Smooth muscle cell (in vitro differentiated cells): ENCODE measurements around the gene SERINC1. TPM values are rescaled to one million over a fixed set of nuclear protein-coding genes. Genes with fewer than 3 reads are reported as not detected.

ENCODE experiments used
- DNase-seq: peaks from one replicate; lab custom pipeline; 2025; ENCODE audit not compliant: unreplicated experiment; lab: John Stamatoyannopoulos, UW
- H2AFZ ChIP-seq: fragments of 200-600 bp; sonication (generic); 2 replicates; pipeline ENCODE4 v1.6.0; 2016; ENCODE audit warnings: antibody characterized with exemption, low read depth, mild to moderate bottlenecking
- H3F3A ChIP-seq: fragments of 200-600 bp; sonication (generic); 2 replicates; pipeline ENCODE4 v1.6.0; 2017; ENCODE audit warnings: antibody characterized with exemption, low read depth
- H3K27ac ChIP-seq: fragments of 200-600 bp; sonication (generic); 2 replicates; pipeline ENCODE4 v1.5.1; 2016; ENCODE audit warnings: low read depth, mild to moderate bottlenecking
- H3K27me3 ChIP-seq: fragments of 200-600 bp; sonication (generic); 2 replicates; pipeline ENCODE4 v1.6.1; 2016; ENCODE audit warnings: low read depth, mild to moderate bottlenecking
- H3K36me3 ChIP-seq: fragments of 200-600 bp; sonication (generic); 2 replicates; pipeline ENCODE4 v1.5.1; 2016; ENCODE audit warnings: low read depth
- H3K4me1 ChIP-seq: fragments of 200-600 bp; sonication (generic); 2 replicates; pipeline ENCODE4 v1.5.1; 2016; ENCODE audit warnings: low read depth
- H3K4me2 ChIP-seq: fragments of 200-600 bp; sonication (generic); 2 replicates; pipeline ENCODE4 v1.6.0; 2016; ENCODE audit warnings: mild to moderate bottlenecking
- H3K4me3 ChIP-seq: fragments of 200-600 bp; sonication (generic); 2 replicates; pipeline ENCODE4 v1.5.1; 2016; ENCODE audit warnings: mild to moderate bottlenecking
- H3K79me2 ChIP-seq: fragments of 200-600 bp; sonication (generic); 2 replicates; pipeline ENCODE4 v1.6.0; 2016; ENCODE audit warnings: low read depth, mild to moderate bottlenecking
- H3K9ac ChIP-seq: fragments of 200-600 bp; sonication (generic); 2 replicates; pipeline ENCODE4 v1.6.0; 2016; ENCODE audit warnings: low read depth
- H3K9me3 ChIP-seq: fragments of 200-600 bp; sonication (generic); replicated peaks from 2 replicates; pipeline ENCODE4 v1.5.1; 2016; ENCODE audit warnings: low read depth
- H4K20me1 ChIP-seq: fragments of 200-600 bp; sonication (generic); 2 replicates; pipeline ENCODE4 v1.6.0; 2016; ENCODE audit warnings: low read depth
- WGBS: methylation state at CpG from one replicate; pipeline ENCODE4 v1.1.7; 2016; ENCODE audit warnings: low lambda C conversion rate; 5-methylcytosine and 5-hydroxymethylcytosine counted together
- polyA plus RNA-seq: library from polyadenylated mRNA; unstranded; fragments of >200 nt; fragmentation: Nextera tagmentation; extraction: Ambion mirVana; gene quantifications from 2 replicates; pipeline ENCODE4 v1.2.1, GENCODE V29; 2016
- total RNA-seq: library from RNA; depleted of rRNA; stranded (reverse); fragments of >200 nt; gene quantifications from 2 replicates; pipeline ENCODE4 v1.2.3, GENCODE V29; 2014
- TF ChIP-seq, protein P1 (sequence below): fragments of 200-600 bp; sonication (generic); IDR thresholded peaks from 2 replicates; pipeline ENCODE4 v1.5.1; 2017; ENCODE audit warnings: borderline replicate concordance, mild to moderate bottlenecking, antibody characterized with exemption; ENCODE audit not compliant: insufficient read depth, poor library complexity, severe bottlenecking

Gene SERINC1
- total and polyA plus RNA-seq, 2 experiments from 2014 or later: 144 to 233 TPM

DNA sequence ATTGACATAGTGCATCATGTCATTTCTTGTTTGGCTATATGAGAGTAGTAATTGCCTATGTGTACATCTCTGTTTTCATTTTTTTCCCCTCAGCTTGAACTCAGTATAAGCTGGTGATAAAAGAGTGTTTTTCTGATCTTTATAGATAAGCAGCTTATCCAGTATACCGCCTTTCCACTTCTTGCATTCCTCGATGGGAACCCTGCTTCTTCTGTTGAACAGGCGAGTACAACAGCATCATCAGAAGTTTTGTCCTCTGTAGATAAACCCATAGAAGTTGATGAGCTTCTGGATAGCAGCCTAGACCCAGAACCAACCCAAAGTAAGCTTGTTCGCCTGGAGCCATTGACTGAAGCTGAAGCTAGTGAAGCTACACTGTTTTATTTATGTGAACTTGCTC, 39.8 kb downstream of the SERINC1 start:
- H2AFZ ChIP-seq: no peak overlapping the region
- no peak overlapping the region for H3K9ac ChIP-seq
- no peak overlapping the region for H3K4me2 ChIP-seq
- no peak overlapping the region for H3K4me3 ChIP-seq
- peaks cover 7% of the 10 kb centered on the region for H3K36me3 ChIP-seq
- no peaks in the 10 kb centered on the region for H4K20me1 ChIP-seq
- H3K27ac ChIP-seq: no peak overlapping the region
- H3K27me3 ChIP-seq: no peaks in the 10 kb centered on the region
- no peaks in the 10 kb centered on the region for H3K4me1 ChIP-seq
- no peaks in the 10 kb centered on the region for H3K9me3 ChIP-seq
- 90% methylated on average over 4 of the region's 4 CpGs for WGBS
- no peak for DNase-seq
- TF ChIP-seq, protein P1, sequence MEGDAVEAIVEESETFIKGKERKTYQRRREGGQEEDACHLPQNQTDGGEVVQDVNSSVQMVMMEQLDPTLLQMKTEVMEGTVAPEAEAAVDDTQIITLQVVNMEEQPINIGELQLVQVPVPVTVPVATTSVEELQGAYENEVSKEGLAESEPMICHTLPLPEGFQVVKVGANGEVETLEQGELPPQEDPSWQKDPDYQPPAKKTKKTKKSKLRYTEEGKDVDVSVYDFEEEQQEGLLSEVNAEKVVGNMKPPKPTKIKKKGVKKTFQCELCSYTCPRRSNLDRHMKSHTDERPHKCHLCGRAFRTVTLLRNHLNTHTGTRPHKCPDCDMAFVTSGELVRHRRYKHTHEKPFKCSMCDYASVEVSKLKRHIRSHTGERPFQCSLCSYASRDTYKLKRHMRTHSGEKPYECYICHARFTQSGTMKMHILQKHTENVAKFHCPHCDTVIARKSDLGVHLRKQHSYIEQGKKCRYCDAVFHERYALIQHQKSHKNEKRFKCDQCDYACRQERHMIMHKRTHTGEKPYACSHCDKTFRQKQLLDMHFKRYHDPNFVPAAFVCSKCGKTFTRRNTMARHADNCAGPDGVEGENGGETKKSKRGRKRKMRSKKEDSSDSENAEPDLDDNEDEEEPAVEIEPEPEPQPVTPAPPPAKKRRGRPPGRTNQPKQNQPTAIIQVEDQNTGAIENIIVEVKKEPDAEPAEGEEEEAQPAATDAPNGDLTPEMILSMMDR: no peak
- H3F3A ChIP-seq: no peaks in the 10 kb centered on the region
- no peaks in the 10 kb centered on the region for H3K79me2 ChIP-seq

GRCh38 chr6:122429323-122429722, 42.3 kb downstream of the SERINC1 start:
- no peaks in the 10 kb centered on the region for H3K27me3 ChIP-seq
- no peaks in the 10 kb centered on the region for H3K4me1 ChIP-seq
- no peak overlapping the region for H3K4me2 ChIP-seq
- no peak overlapping the region for H3K4me3 ChIP-seq
- no peaks in the 10 kb centered on the region for H3K79me2 ChIP-seq
- TF ChIP-seq, protein P1: no peak
- H3F3A ChIP-seq: no peaks in the 10 kb centered on the region
- H2AFZ ChIP-seq: no peak overlapping the region
- H3K9ac ChIP-seq: no peak overlapping the region
- no peaks in the 10 kb centered on the region for H4K20me1 ChIP-seq
- peaks cover 18% of the 10 kb centered on the region for H3K36me3 ChIP-seq
- no peak for DNase-seq
- H3K9me3 ChIP-seq: no peaks in the 10 kb centered on the region
- no peak overlapping the region for H3K27ac ChIP-seq

DNA sequence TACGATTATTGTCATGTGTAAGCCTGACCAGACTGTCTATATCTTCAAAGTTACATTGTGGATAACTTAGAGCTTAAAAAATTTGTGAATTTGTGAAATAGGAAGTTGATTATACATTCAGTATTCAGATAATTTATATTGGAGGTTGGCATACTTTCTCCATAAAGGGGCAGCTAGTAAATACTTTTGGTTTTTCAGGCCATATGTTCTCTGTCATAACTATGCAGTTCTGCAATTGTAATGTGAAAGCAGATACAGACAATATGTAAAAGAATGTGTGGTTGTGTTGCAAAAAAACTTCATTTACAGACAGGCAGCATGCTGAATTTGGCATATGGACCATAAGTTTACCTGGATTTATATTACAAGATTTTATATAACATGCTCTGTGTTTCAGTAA, 42.8 kb downstream of the SERINC1 start:
- no peaks in the 10 kb centered on the region for H3K27me3 ChIP-seq
- H3K4me1 ChIP-seq: no peaks in the 10 kb centered on the region
- no peak overlapping the region for H2AFZ ChIP-seq
- peaks cover 18% of the 10 kb centered on the region for H3K36me3 ChIP-seq
- 93% methylated on average over 1 of the region's 1 CpG for WGBS
- TF ChIP-seq, protein P1: no peak
- no peaks in the 10 kb centered on the region for H4K20me1 ChIP-seq
- no peak overlapping the region for H3K4me3 ChIP-seq
- no peaks in the 10 kb centered on the region for H3K79me2 ChIP-seq
- H3F3A ChIP-seq: no peaks in the 10 kb centered on the region
- no peak overlapping the region for H3K27ac ChIP-seq
- H3K9me3 ChIP-seq: no peaks in the 10 kb centered on the region
- no peak overlapping the region for H3K9ac ChIP-seq
- no peak for DNase-seq
- H3K4me2 ChIP-seq: no peak overlapping the region

- Histone ChIP-seq H3K27me3 (no peaks in the 10 kb centered on the region), H2AFZ (no peak overlapping the region), H3K4me2 (no peak overlapping the region), H3K4me1 (no peaks in the 10 kb centered on the region), H3K79me2 (no peaks in the 10 kb centered on the region), H3F3A (no peaks in the 10 kb centered on the region), H3K9me3 (no peaks in the 10 kb centered on the region), H3K4me3 (no peak overlapping the region), H3K36me3 (peaks cover 18% of the 10 kb centered on the region), H3K9ac (no peak overlapping the region), H4K20me1 (no peaks in the 10 kb centered on the region), H3K27ac (no peak overlapping the region)
- TF ChIP-seq, protein P1: no peak
- no peak for DNase-seq
- WGBS: 97% methylated on average over 3 of the region's 3 CpGs
These were observed 45.0 kb downstream of the SERINC1 start for GRCh38 chr6:122426597-122426996.
